GM13976 (cell line): Measurements from ENCODE around the gene GAB2.

Experiments used
- DNase-seq: peaks from one replicate; pipeline ENCODE4 v3.0.0; 2012; ENCODE audit warnings: low spot score
- in situ Hi-C: fragments of 300-500 bp; cut with MboI; formaldehyde crosslinking; loops from one replicate; pipeline ENCODE4 v1.12.0; 2022; ENCODE audit warnings: low sequenced_read_pairs, mixed read lengths, inconsistent platforms; ENCODE audit not compliant: unreplicated experiment
- TF ChIP-seq, protein P1 (sequence below): IDR thresholded peaks from 2 replicates; pipeline ENCODE4 v1.5.1; 2012; ENCODE audit warnings: borderline replicate concordance, mild to moderate bottlenecking; ENCODE audit not compliant: insufficient read depth; ENCODE audit errors: extremely low read depth, missing control alignments, control extremely low read depth

Gene GAB2

DNA sequence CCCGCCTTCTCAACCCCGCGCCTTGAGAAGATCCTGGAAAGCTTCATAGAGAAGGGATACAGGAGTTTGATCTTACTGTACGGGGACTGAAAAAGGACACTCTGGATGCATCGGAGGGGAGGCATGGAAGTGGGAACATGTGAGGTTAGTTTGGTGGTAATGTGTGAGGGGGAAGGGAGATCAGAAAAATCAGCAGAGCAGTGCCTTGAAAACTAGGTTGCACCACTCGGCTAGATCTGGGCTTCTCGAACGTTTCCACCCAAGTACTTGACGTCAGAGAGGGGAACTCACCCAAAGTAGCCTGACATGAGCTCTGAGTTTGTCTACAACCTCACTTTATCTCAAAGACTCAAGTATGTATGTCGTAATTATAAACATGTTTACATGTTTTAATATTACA lies 214.4 kb downstream of the GAB2 start:
- in situ Hi-C loops = no loop called here
- TF ChIP-seq, protein P1, sequence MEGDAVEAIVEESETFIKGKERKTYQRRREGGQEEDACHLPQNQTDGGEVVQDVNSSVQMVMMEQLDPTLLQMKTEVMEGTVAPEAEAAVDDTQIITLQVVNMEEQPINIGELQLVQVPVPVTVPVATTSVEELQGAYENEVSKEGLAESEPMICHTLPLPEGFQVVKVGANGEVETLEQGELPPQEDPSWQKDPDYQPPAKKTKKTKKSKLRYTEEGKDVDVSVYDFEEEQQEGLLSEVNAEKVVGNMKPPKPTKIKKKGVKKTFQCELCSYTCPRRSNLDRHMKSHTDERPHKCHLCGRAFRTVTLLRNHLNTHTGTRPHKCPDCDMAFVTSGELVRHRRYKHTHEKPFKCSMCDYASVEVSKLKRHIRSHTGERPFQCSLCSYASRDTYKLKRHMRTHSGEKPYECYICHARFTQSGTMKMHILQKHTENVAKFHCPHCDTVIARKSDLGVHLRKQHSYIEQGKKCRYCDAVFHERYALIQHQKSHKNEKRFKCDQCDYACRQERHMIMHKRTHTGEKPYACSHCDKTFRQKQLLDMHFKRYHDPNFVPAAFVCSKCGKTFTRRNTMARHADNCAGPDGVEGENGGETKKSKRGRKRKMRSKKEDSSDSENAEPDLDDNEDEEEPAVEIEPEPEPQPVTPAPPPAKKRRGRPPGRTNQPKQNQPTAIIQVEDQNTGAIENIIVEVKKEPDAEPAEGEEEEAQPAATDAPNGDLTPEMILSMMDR = no peak
- DNase-seq = no peak

DNA sequence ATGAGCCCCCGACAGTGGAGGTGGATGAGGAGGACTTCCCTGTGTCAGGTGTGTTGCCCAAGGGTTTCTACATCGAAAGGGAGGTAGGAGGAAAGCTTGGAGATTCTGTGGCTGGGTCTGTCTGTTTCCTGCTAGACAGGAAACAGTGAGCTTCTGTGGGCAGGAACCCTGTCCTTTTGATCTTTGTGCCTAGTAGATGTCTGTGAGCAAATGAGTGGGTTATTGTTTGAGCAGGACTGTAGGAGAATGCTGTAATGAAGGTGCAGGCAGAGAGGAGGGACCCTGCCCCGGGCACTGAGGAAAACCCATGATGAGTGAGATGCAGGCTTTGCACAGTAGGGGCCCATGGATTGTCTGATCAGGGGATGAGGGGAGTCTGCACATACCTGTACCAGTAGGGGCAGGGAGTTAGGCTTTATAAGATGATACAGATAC lies 214.9 kb downstream of the GAB2 start:
- in situ Hi-C loops = no loop called here
- DNase-seq = no peak
- TF ChIP-seq, protein P1 = no peak

DNA sequence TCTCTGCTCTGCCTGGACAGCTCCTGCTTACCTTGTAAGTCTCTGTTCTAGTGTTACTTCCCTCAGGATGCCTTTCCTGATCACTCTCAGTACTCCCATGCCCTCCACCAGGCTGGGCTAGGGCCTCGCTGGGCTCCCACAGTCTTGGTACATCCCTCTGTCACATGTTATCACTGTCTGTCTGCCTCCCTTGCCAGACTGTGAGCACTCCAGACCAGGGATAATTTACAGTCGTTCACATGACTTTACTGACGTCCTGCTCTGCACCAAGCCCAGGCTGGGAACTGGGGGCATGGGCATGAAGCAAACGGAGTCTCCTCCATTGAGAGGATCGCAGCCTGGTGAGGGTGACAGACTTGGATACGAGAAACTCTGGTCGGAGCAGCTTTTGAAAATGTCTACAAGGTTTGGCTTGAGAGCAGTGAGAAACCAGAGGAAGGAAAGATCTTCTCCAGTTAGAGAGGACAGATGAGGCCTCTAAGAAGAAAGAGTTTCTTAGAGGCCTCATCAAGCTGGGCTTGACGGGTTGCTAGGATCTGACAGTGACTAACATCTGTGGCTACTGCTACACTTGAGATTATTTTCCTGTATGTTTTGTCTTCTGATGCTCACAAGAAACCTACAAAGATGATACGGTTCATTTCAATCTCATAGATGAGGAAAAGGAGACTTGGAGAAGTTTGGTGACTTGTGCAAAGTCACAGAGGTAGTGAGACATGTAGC lies 216.4 kb downstream of the GAB2 start:
- TF ChIP-seq, protein P1 = no peak
- no peak for DNase-seq
- in situ Hi-C loops = no loop called here

DNA sequence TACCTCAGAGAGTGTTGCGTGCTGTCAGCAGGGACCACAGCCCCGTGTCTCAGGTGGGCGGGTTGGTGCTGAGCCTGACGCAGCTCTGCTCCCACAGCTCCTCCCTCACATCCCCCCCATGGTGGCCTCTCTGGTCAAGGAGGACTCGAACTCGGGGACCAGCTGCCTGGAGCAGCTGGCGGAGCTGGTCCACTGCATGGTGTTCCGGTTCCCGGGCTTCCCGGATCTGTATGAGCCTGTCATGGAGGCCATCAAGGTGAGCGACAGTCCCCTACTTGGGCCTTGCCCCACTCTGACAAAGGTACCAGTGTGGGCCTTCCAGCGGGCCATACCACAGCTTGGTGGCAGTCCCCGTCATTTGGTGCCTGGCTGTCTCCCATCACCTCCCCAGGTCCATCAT lies 217.1 kb downstream of the GAB2 start:
- in situ Hi-C loops = no loop called here
- TF ChIP-seq, protein P1 = no peak
- no peak for DNase-seq

DNA sequence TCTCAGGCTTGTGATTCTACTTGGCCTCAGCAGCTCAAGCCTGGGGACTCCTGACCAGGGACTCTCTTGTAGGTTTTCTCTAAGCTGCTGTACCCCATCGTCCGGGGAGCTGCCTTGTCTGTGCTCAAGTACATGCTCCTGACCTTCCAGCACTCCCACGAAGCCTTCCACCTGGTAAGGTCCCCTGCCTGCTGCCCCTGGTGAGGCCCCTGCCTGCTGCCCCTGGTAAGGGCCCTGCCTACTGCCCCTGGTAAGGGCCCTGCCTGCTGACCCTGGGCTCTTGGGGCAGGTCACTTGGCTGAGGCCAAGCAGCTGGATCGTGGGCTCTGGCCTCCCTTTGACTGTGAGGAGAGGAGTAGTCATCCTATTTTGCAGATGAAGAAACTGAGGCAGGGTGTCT lies 217.6 kb downstream of the GAB2 start:
- in situ Hi-C loops = no loop called here

DNA sequence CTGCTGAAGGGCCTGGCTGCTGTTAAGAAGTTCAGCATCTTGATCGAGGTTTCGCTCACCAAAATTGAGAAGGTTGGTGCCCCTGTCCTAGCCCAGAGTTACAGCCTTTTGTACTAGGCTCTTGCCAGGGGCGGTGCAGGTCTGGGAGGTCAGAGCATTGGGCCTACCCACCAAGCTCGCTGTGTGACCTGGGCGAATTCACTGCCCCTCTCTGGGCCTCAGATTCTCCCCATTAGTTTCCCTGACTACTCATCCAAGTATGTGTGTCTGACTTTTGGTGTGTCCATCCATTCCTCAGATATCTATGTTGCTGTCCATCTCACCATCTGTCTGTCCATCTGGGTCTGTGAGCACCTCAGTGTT lies 218.0 kb downstream of the GAB2 start:
- no peak for DNase-seq
- TF ChIP-seq, protein P1 = no peak
- in situ Hi-C loops = no loop called here

More for the DNA sequence above, 217.6 kb downstream of the GAB2 start:
- TF ChIP-seq, protein P1 = no peak
- no peak for DNase-seq

DNA sequence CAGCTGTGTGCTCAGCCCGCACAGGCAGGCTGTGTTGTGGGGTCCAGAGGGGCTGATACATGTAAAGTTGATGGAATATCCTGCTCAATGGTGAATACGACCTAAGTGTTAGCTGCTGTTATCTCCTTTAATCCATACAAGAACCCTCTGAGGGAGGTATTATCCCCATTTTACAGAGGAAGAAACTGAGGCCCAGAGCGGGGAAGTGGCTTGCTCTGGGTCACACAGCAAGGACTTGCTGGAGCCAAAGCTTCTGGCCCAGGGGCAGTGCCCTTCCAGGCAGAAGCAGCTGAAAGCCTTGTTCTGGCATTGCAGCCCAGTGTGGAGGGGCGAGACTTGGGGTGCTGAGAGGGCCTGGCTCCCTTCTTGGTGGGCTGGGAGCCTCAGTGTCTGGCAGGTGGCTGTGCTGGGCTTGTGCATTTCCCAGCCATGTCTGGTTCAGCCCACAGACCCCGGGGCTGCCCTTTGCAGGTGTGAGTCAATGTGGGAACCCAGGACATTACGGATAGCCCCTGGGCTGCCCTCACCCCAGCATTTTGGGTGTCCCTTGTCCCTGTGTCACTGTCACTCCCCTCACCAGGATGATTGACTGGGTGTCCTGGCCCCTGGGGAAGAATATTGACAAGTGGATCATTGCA lies 218.5 kb downstream of the GAB2 start:
- no peak for DNase-seq
- in situ Hi-C loops = no loop called here
- TF ChIP-seq, protein P1 = no peak
